ENCODE data around the gene TNS2.

The TNS2 gene

DNA sequence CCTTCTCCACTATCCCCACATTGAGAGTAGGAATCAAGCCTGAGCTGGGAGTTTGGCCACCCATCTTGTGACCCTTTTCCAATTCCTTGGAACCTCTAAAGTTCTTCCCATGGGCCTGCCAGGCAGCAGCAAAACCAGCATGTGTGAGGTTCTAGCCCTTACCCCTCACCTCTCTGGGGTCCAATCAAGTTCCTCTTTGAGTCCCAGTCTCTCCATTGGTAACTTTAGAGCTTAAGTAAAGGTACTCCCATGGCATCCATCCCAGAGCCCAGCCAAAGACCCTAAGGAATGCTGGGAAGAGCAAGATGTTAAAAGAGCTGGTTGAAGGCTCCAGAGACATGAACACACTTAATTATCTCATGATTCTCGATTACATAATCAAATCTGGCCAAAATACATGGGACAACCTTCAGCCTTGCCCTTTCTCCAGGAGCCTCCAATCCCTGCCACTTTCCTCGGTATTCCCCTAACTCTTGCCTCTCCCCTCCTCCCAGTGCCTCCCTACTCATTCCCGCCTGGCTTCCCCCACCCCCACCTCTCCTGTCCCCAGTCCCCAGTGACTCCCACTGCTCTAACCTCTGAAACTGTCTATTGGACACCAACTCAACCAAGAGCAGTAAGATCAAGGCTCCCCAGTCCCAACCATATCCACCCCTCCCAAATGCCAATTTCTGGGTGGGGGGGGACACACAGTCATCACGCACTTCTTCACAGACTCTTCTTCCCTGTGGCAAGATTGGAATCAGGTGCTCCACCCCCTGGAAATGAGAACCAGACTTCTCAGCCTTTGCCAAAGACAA lies 4.8 kb upstream of the TNS2 start:
- DNase-seq = no peak

DNA sequence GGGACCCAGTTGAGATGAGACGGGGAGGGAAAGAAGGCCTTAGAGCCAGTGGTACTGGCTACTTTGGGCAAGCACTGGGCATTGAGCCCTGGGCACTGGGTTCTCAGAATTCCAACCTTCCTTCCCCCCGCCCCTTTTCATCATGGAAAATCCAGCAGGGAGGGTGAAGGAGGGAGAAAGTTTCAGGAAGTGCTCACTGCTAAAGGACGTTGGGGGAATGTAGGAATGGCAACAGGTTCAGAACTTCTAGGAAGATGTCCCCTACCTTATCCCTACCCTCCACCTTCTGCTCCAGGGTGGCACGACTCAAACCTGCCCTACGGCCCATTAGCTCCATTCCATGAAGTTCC lies 4.2 kb upstream of the TNS2 start:
- DNase-seq = no peak

DNA sequence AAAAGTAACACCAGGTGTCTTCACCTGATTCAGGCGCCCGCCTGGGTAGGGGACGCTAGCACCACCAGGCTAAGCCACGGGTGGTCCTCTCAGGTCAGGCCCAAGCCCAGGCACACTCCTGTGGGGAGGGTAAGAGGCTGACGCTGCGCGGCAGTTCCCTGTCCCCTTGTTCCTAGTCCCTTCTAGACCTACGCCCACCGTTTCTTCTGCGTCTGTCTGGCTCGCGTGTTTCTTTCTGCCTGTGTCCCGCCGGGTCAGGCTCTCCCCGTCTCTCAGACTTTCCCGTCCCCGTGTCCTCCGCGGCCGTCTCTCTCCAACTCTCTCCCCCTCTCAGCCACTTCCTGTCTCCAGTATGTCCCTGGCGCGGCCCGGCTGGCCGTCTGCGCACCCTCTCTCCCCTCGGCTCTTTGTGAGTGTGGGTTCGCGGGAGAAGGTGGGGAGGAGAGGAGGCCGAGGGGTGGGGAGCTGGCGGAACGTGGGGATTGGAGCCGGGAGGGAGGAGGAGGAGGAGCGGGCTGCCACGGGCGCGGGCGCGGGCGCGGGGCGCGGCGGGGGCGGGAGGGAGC lies 3.1 kb upstream of the TNS2 start:
- peak; percentile 89 for DNase-seq

DNA sequence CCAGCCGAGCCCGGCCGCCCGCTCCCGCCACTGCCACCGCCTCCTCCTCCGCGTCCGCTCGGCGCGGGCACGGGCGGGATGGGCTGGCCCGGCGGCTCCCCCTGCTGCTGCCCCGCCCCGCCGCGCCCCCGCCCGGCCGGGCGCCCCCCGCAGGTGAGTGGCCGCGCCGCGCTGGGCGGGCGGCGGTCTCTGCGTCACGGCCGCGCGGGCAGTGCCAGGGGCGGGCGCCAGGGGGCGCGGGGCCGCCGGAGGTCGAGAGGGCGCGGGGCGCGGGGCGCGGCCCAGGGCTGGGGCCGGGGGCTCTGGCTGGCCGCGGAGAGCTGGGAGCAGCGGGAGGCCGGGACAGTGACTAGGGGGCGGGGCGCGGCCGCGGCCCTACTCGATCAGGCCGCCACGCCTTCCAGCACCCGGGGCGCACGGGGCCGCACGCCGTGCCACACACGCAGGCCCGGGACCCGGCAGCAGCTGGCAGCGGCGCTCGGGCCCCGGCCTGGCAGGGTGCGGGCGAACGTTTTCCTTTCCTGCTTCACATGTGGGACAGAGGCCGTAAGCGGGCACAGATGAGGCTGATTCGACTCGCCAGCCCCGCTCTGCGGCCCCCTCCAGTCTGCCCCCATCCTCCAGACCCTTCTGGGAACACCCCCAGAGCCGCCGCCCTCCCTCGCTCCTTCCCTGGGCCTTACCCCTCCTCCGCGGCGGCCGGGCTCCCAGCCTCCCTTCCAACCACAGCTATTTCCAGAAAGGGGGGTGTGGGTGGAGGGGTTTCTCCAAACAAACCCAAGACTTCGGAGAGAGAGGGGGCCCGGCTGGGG lies 2.4 kb upstream of the TNS2 start:
- peak; percentile 89 for DNase-seq

GRCh38 chr12:53048033-53048779 lies 1.7 kb upstream of the TNS2 start:
- DNase-seq = no peak

DNA sequence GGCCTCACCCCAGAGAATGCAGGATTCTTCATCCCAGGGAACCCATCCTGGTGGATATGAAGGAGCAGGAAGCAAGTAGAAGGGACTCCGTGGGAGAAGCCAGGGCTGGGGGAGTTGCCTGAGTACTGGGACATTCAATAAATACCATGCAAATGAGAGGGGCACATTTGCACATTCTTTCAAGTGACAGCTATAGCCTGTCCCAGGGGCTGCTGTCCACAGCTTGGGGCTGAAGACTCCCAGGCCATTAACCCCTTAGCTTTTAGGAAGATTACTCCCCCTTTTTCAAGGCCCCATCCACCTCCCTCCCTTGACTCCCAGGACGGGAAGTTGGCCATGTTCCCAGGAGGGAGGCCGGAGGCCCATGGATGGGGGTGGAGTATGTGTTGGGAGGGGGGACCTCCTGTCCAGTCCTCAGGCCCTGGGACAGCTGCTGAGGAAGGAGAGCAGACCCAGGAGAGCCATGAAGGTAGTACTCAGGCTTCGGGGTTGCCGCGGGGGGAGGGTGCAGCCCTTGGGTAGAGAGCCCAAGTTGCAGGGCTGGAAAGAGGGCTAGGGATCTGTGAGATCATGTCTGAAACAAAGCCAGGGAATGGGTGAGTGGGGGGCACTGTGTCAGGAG lies 974 bp upstream of the TNS2 start:
- DNase-seq = no peak

DNA sequence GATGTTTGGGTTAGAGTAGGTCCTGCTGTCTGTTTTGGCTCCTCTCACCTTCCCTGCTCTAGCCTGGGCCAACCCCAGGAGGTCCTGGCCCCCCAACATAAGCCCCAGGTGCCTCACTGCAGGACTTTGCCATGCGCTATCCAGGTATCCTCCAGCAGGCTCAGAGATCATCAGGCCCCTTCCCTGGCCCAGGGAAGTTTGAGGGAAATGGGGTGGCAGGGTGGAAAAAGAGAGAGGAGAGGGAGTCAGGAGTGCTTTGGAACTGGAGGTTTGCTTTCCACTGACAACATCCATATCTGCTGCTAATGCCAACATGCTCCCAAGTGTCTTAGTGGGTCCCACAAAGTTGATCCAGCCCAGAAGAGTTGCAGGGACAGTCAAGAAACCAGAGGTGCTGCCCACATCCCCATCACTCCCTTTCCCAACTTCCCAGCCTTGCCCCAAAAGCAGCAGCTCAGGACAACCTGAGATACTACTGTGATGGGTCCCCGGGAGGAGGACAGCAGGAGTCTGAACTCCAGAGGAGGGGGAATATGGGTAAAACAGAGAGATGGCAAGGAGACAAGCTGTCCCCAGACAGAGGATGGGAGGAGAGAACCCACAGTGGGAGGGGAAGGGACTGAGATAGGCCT lies 677 bp downstream of the TNS2 start:
- no peak for DNase-seq

DNA sequence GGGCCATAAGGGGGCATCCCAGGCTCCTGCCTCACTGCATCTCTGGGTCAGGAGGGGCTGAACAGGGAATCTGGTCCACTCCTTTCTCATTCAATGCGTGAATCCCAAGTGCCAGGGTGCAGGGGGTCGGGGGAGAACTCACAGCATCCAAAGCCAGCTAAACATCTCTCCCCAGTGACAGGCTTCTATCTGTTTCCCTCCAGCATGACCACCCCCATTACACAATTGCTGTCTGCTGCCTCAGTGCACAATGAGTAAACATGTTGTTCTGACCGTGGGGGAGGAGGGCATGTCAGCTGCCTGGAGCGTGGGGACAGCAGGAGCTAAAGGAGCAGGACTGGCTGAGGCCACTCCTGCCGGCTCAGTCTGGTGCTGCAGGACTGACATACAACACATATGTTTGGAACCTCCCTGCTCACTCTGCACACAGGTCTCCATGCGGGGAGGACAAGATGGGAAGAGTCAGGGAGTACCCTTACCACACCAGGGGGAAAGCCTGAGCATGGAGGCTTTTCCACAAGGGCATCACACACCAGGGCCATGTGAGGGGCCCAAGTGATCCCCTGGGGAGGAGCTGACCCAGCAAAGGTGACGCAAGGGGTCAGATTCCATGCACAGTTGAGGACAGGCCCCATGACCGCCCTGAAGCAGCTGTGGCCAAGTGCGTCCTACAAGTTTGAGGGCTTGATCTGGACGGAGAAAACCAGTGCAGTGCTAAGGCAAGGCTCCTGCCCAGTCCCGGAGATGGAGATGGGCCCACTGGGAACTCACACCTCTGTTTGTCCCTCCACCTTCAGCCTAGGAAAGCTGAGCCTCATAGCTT lies 1.4 kb downstream of the TNS2 start:
- DNase-seq = no peak

GRCh38 chr12:53051881-53052412 lies 2.1 kb downstream of the TNS2 start:
- DNase-seq = no peak

- peak; percentile 61 for DNase-seq
These were observed 2.8 kb downstream of the TNS2 start for GRCh38 chr12:53052419-53053217.

DNA sequence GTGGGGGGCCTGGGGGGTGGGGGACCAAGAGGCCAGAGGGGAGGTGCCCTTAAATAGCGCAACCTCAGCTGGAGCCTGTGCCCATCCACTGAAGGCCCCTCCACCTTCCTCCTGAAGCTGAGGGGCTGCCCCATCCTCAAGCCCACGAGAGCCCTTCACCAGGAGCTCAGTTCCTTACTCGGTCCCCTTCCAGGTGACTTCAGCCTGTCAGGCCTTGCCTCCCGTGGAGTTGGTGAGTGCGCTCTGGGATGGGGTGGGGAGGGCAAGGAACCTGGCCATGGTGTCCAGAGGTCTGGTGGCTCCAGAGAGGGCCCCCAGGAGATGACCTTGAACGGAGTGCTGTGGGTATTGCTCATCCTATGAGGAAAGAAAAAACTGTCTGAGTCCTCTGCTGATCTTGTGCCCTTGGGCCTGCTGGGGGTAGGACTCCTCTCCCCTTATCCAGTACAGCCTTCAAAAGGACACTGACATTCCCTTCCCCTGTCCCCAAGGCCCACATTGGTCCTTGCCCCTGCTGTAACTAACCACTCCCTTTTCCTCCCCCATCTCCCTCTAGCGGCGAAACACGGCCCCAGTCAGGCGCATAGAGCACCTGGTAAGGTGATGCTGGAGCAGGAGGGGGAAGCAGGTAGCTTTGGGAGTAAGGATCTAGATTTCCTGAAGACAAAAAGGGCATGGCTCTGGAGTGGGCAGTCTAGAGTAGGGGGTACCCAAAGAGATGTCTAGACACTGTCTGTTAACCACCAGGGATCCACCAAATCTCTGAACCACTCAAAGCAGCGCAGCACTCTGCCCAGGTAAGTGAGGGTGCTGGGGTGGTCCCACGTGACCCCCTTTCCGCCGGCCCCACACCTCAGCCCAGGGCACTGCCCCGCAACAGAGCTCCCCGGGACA lies 3.6 kb downstream of the TNS2 start:
- DNase-seq = peak; percentile 86

GRCh38 chr12:53054112-53054878 lies 4.4 kb downstream of the TNS2 start:
- peak; percentile 97 for DNase-seq

GRCh38 chr12:53055471-53056266 lies 5.8 kb downstream of the TNS2 start:
- no peak for DNase-seq

DNA sequence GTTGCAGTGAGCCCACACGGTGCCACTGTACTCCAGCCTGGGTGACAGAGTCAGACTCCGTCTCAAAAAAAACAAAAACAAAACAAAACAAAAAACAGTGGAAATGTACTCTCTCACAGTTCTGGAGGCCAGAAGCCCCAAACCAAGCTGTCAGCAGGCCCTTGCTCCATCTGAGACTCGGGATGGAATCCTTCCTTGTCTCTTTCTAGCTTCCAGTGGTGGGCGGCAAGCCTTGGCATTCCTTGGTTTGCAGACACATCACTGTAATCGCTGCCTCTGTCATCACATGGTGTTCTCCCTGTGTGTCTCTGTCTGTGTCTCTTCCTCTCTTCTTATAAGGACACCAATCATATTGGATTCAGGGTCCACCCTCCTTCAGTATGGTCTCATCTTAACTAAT lies 6.4 kb downstream of the TNS2 start:
- no peak for DNase-seq

DNA sequence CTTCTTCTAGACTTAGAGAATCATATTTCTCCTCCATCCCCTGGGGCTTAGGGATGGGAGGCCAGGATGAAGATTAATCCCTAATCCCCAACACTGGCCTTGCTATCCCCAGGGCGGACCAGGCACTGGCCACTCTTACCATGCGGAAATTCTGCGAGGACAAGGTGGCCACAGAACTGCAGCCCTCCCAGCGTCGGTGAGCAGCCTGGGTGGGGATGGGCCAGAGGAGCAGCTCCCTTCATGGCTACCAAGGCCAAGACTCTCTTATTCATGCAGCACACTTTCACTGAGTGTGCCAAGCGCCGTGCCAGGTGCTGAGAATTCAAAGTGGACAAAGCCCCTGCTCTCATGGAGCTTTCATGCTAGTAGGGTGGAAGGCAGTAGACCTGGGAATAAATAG lies 7.0 kb downstream of the TNS2 start:
- no peak for DNase-seq

DNA sequence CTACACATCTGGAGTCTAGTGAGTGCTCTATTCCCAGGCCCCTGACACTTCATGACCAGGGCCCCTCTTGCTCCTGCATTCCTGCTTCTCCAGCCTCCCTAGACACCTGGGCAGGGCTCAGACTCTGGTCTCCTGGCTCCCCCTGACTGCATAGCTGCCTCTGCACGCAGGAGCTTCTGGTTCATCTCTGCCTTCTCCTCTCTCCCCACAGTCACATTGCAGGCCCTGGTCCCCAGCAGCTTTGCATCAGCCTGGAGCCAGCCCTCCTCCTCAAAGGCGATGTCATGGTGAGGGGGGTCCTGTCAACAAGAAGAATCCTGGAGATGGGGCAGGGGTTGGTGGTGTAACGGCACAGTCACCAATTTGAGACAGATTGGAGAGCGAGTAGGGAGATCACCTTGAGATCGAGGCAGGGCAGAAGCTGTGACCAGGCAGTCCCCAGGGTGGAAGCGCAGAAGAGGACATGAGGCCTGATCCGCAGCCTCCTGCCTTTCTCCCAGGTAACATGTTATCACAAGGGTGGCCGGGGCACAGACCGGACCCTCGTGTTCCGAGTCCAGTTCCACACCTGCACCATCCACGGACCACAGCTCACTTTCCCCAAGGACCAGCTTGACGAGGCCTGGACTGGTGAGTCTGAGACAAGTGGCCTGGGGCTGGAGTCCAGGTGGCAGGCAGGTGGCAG lies 8.1 kb downstream of the TNS2 start:
- no peak for DNase-seq
